Limb (tissue), 2 donors: ENCODE data around the gene SPG11.
"Not testable (repeated sequence)": the region's sequence is repeated elsewhere in the genome, so short reads cannot be mapped to it uniquely, and the experiment has no call there.

Experiments used
- DNase-seq, 2 donors: peaks; one replicate each; pipeline ENCODE4 v3.0.0-alpha.2; 2016; ENCODE audit errors: extremely low spot score in 2 of 2

Gene SPG11

DNA sequence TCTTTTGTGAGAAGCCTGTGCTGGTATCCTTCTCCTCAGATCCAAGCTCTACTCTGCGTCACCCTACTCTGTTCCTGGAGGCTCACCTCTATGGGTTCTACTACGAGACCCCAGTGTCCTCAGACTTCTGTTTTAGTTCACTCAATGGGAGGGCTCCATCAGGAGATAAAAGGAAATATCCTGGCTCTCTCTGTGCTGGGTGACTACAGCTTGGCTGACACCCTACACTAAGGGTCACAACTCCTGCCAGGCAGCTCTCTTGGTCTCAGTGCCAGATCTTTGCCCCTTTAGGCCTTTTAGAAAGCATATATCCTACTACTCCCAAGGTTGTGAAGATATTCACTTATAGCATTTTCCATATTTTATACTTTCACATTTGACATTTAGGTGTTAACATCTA, 46.5 kb downstream of the SPG11 start:
- no peak for DNase-seq

DNA sequence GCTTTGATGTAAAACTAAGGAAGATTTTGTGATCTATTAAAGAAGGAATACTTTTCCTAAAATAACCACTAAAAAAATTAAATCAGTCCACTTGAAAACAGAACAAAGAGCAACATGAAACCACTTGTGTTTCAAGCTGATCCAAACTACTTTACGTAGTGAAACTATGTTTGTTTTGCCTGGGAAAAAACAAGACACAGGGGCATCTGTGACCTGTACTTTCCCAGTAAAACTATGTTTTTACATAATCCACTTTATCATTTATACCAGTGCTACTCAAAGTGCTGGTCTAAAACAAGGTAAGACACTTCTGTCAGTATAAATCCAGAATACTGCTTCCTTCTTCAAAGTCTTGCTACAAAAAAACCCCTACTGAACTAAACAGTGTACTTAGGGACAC, 56.7 kb downstream of the SPG11 start:
- DNase-seq = no peak

DNA sequence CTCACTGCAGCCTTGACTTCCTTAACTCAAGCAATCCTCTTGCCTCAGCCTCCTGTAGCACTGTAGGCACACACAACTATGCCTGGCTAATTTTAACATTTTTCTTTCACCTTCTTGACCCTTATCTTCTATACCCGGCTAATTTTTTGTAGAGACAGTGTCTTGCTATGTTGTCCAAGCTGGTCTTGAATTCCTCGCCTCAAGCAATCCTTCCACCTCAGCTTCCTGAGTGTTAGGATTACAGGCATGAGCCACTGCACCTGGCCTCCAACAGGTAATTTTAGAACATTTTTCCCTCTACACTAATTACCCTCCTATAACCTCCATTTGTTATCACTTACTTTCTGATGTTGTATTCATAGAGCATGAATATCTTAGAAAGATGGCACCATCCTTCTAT, 60.3 kb downstream of the SPG11 start:
- no peak for DNase-seq

DNA sequence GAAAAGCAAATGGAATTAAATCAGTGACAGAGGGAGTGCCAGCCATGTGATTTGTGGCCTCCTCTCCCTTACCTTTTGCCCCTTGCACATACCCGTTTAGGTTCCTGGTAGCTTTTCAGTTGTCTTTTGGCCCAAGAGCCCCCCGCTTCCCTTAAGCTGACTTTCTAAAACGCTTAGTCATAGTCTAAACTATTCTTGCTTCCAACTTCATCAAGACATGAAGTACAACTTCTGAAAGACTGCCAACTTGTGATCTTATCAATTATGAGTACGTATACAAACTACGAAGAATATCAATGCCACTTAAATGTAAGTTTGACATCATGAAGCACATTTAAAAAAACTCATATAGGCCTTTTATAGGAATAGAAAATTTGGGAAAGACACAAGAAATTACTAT, 64.6 kb downstream of the SPG11 start:
- no peak for DNase-seq

DNA sequence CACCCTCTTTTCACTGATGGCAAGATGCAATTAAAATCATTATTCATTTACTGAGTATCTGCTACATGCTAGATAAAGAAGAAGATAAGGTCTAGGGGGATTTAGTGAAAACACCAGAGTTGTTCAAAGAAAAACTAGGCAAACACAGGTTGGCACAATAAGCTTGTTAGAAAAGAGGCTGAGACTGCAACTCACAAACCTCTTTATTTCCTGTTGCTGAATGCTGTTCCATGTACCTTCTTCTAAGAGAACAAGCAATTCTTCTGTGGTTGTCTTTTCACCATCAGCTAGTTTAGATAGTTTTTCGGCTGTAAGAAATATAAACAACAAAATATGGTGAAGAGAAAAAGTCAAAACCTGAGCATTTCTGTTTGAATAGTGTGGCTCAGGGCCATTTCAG, 65.4 kb downstream of the SPG11 start:
- no peak for DNase-seq

DNA sequence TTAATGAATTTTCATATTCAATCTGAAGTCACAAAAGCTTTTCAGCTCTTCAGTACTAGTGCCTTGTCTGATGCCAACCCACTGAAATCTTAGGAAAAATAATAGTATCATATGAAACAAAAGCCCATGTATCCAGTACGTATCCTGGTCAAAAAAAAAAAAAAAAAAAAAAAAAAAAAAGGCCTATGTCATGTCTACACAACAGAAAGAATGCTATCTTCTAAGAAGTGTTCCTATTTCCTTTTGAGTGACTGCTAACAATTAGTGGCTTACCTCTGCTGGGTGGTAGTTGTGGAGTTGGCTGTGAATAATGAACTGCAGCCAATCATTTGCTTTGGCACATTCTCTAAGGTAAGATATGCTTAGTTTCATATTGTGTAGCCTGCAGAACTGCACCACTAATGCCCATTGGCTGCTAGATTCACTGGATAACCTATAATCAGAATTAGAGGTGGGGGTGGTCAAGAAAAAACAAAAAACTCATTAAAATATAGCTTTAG, 66.9 kb downstream of the SPG11 start:
- DNase-seq = no peak

DNA sequence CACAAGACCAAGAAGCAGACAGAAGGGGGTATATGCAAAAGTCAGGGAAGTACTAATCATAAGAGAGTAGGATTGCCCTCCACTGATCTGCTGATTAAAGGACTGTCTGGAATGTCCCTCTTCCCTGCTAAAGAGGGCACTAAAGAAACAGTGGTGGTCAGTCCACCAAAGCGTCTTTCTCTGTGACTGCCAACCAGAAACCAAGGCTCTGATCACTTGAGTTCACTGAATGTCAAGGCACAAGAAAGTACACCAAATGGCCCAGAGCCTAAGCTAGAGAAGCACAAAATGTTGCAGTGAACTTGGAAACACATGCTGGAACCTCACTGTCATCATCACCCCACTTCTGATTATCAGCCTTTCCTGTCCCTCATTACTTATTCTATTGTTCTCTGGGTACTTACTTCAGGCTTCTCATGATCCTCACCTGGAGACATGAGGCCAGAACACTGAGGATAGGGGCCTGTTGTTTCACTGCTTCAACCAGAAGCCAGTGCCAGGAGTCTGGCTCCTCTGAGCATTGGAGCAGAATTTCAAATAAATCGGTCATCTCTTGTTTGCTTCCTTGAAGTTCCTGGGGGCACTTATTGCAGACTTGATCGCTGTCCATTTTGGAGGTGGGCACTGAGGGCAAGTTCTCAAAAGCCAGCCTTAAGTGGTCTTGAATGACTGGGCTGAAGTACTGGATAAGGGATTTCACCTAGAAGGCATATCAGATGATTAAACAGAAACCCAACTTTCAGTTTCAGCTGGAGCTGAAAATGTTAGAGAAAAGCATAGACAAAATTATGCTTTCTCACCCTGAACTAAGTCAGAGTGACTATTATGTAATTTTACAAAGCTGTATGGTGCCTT, 67.6 kb downstream of the SPG11 start:
- no peak for DNase-seq

DNA sequence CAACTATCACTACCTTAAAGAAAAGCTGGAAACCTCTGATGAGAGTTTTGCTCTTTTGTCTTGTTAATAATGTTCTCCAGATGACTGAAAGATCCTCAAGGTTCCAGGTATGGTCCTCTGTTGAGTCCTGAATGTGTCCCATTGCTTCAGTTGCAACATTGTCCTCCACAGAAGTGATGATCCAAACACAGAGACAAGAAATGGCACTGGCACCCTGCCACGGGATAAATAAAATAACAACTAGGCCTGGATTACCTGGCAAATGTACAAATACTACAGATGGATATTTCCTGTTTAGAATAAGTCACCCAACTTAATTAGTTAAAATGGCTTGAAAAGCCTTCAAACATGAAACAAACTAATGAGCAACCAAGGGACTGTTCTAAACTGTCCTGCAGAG, 68.2 kb downstream of the SPG11 start:
- no peak for DNase-seq

DNA sequence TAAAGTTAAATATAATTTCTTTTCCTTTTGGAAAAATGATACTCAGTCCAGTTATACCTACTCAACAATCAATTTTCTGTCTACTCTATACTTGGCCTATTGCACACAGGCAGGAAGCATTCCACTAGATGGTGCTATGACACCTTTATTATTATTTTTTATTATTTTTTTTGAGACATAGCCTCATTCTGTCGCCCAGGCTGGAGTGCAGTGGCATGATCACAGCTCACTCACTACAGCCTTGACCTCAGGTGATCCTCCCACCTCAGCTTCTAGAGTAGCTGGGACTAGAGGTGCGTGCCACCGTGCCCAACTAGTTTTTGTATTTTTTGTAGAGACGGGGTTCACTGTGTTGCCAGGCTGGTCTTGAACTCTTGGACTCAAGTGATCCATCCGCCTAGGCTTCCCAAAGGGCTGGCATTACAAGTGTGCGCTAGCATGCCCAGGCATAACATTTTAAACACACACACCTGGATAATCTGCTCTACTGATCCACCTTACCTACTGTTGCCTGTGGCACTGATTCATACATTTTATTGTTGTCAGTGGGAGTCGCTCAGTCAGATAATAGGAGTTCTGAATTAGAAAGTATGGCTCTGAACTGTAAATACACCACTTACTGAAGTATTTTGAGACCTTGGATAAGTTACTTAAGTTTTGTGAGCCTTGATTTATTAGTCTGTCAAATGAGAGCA, 70.3 kb downstream of the SPG11 start:
- no peak for DNase-seq

DNA sequence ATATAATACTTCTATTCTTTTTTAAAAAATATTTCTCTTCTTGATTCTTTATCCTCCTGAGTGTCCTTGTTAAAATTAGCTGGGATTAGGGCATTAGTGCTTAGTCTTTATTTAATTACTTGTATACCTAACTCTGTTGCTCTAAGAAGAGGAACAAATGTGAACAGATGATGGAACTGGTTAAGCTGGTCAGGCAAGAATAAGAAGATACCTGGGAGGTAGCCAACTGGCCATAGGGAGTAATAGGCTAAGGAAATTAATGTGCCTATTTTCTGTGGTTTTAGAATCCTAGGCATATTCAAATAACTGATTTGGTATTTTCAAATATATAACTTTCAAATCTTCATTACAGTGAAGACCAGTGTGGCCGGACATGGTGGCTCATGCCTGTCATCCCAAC, 72.1 kb downstream of the SPG11 start:
- no peak for DNase-seq

DNA sequence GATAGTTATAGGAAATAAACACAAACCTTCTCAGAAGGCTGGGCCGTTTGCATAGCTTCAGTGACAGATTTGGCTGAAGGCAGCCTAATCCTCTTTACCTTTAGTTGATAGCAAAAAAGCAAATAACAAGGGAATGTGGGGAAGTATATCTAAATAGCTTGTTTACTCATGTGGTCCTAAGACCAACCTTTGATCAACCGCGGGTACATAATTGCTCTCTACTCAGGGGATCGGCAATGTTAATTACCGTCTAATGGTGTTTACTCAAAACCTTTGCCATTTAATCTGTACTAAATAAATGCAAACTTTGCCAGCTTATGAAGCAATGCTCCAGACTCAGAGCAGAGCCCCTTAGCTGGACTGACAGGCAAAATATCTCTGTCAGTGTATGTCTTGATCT, 74.9 kb downstream of the SPG11 start:
- DNase-seq = no peak

DNA sequence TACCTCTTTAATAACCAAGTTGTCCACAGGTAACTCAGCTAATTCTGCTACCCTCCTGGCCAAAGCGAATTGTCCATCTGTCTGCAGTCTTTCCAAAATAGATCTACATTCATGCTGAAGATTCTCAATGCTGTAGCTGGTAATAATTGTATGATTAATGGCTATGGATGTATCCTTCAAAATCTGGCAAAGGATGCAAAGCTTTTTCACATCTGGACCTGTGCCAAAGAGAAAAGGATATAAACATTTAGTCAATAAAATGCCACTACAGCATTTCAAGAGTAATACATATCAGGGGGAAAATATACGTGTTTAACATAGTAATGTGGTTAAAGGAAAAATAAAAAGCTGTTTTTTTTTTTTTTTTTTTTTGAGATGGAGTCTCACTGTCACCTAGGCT, 77.8 kb downstream of the SPG11 start:
- DNase-seq = no peak

DNA sequence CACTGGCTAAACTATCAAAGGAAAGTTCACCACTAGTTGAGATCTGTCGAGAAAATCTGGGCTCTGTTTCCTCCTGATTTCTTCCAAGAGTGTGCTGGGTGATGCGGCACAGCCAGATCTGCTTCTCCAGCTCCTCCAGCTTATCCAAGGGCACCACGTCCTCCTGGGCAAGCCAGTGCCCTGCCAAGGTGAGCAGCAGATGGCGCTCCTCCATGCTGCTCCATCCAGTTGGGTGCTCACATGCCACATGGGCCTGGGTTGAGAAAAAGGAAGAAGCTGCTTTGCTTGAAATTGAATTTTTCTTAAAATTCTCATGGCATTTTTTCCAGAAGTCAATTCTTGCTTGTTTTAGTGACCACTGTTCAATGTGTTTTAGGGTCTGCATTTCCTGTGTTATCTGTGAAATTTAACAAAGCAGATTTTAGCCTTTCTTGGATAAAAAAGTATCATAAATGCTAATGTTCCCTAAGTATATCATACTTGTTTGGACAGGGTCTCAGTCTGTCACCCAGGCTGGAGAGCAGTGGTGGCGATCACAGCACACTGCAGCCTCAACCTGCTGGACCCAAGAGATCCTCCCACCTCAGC, 79.2 kb downstream of the SPG11 start:
- no peak for DNase-seq

DNA sequence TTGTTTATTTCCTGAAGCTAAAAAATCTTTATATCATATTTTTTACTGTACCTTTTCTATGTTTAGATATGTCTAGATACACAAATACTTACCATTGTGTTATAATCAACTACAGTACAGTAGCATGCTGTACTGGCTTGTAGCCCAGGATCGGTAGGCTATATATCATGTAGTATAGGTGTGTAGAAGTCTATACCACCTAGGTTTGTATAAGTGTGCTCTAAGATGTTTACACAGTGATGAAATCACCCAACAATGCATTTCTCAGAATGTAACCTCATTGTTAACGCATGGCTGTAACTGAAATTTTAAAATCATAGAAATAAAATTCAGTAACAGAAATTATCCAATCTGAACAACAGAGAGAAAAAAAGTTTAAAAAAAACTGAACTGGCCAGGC, 83.4 kb downstream of the SPG11 start:
- no peak for DNase-seq

DNA sequence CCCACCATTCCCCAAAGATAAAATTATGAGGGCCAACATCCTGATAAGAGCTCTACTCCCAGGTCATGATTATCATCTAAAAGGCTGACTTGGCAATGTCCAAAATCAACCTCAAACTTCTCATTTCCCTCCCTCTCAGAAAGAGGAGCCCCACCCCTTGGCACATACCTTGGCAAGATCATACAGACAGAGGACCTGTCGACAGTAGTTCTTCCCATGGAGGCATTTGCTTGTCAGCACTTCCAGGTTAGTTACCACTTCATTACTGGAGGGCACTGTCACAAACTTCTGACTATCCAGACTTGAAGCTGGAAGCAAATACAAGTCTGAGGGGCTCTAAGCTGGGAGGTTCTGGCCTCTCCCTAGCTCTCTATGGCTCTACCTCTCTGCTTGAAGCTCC, 88.7 kb downstream of the SPG11 start:
- DNase-seq = no peak

DNA sequence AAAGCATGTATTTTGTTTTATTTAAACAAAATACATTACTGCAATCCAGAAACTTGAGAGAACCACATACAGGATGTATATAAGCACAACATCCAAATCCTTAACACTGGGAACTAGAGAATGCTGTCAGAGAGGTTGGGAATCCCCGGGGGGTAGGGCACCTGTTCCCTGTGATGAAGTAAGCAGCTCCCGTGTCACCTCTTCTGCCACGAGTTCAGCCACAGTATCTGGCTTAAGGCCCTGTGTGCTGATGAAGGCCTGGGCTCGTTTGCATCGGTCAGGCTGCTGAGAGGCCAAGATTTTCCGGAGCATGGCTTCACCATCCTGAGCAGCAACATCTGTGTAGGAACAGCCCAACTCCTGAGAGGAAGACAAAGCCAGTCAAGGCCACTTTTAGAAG, 90.1 kb downstream of the SPG11 start:
- DNase-seq = no peak

DNA sequence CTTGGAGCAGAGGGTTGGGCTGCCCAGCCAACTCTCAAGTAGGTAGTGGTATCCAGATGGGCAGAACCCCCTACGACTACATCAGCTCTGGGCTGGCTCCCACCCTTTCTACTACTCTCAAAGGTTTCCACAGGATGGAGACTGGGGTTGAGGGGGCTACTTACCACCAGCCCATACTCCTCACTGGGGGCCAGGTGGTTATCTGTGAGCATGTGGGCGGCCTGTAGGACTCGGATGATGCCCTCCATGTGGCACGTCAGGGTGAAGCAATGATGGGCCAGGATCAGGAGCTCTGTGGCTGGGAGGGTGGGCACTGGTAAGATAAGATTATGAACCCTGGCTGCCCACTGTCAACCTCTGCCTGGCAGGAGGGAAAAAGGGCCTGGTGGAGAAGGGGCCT, 93.1 kb downstream of the SPG11 start:
- no peak for DNase-seq

DNA sequence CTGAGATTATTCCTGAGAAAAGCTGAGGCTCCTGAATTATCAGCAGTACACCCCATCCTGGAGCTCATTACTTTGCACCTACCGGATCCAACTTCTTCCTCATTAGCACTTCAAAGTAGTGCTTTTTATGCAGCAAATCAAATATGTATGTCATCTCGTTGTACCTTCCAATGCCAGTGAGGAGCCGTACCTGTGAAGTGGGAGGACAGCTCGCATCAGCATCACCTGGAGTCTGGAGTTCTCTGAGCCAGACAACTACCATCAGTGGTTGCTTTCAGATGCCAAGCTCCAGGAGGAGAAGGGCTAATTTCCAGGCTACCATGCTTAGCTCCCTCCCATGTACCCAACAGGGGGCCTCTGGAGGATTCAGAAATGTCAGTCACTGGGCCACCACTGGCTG, 94.1 kb downstream of the SPG11 start:
- DNase-seq = no peak

DNA sequence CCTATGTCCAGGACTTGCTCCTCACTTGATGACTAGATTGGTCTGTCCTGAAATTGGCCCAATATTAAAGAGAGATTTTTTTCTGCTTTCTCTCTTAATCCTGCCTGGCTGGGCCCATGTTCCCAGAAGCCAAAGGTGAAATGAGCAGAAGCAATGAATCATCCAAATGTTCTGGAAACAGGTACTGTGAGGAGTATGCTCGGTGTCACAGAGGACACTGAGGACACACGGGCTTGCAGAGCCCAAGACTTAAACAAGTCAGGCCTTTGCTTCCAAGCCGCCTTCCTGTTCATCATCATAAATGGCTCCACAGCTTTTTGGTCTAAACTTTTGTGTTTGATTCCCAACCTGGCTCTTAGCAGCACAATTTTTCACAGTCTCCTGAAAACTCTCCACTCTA, 95.1 kb downstream of the SPG11 start:
- DNase-seq = no peak

DNA sequence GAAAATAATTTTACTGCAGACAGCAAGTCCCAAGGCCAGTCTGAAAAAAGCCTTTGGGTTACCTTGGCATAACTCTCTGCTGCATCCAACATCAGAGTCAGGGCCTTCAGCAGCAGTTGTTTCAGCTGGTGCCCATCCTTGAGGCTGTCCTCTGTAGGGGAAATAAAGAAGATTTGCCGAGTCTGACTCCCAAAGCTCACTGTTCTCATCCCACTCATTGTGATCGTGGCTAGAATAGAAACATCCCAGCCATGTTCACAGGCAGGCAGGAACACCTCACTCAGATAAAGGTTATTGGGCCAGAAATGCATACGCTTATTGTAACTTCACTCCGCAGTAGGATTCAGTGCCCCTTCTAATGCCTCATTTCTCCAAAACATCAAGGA, 97.3 kb downstream of the SPG11 start:
- no peak for DNase-seq

DNA sequence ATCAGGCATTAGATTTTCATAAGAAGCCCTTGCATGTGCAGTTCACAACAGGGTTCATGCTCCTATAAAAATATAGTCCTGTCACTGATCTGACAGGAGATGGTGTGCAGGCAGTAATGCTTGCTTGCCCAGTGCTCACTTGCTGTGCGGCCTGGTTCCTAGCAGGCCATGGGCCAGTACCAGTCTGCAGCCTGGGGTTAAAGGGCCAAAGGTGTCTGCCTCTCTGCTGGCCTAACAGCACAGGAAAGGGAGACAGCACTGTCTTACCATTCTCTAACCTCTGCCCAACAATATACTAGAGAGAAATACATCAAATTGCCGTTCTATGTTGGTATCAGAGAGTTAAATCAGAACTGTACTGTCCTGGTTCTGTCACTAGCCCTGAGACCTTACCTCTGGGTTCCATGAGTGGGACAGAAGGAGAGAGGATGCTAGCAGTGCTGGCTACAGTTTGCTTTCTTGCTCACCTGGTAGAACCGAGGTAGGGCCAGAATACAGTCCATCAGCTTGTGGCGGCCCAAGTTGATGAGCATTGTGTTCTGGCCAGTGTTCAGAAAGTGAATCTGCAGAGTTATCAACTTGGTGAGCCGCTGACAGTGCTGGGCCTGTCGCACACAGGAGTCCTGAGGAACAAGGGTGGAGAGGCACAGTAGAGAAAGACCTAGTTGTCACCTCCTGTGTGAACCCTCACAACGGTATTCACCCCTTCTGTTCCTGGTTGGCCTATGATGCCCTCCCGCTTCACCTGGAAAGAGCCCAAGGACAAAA, 97.9 kb downstream of the SPG11 start:
- DNase-seq = no peak

DNA sequence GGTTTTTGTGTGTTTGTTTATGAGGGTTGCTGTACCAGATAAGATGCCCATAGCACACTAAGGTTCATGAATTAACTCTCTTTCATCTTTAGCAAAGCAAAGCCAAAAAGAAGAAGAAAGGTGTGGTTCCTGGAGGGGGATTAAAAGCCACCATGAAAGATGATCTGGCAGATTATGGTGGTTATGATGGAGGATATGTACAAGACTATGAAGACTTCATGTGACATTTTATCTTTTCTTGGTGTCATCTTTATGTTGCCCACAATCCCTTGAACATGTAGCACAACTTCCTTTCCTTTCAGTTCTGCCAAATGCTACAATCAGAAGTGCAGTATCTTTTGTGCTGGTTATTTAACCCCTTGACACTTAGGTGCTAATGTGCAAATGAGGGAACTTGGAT, 102.5 kb downstream of the SPG11 start:
- DNase-seq = not testable (repeated sequence)
